NCI-H510A (cell line): ENCODE measurements around the gene CLEC16A.
A peak's percentile ranks its signal among the peaks of the same experiment; 100 is the strongest.

Experiments
- DNase-seq: peaks from one replicate; lab custom pipeline; 2025; lab: John Stamatoyannopoulos, UW

The CLEC16A gene, protein sequence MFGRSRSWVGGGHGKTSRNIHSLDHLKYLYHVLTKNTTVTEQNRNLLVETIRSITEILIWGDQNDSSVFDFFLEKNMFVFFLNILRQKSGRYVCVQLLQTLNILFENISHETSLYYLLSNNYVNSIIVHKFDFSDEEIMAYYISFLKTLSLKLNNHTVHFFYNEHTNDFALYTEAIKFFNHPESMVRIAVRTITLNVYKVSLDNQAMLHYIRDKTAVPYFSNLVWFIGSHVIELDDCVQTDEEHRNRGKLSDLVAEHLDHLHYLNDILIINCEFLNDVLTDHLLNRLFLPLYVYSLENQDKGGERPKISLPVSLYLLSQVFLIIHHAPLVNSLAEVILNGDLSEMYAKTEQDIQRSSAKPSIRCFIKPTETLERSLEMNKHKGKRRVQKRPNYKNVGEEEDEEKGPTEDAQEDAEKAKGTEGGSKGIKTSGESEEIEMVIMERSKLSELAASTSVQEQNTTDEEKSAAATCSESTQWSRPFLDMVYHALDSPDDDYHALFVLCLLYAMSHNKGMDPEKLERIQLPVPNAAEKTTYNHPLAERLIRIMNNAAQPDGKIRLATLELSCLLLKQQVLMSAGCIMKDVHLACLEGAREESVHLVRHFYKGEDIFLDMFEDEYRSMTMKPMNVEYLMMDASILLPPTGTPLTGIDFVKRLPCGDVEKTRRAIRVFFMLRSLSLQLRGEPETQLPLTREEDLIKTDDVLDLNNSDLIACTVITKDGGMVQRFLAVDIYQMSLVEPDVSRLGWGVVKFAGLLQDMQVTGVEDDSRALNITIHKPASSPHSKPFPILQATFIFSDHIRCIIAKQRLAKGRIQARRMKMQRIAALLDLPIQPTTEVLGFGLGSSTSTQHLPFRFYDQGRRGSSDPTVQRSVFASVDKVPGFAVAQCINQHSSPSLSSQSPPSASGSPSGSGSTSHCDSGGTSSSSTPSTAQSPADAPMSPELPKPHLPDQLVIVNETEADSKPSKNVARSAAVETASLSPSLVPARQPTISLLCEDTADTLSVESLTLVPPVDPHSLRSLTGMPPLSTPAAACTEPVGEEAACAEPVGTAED

DNA sequence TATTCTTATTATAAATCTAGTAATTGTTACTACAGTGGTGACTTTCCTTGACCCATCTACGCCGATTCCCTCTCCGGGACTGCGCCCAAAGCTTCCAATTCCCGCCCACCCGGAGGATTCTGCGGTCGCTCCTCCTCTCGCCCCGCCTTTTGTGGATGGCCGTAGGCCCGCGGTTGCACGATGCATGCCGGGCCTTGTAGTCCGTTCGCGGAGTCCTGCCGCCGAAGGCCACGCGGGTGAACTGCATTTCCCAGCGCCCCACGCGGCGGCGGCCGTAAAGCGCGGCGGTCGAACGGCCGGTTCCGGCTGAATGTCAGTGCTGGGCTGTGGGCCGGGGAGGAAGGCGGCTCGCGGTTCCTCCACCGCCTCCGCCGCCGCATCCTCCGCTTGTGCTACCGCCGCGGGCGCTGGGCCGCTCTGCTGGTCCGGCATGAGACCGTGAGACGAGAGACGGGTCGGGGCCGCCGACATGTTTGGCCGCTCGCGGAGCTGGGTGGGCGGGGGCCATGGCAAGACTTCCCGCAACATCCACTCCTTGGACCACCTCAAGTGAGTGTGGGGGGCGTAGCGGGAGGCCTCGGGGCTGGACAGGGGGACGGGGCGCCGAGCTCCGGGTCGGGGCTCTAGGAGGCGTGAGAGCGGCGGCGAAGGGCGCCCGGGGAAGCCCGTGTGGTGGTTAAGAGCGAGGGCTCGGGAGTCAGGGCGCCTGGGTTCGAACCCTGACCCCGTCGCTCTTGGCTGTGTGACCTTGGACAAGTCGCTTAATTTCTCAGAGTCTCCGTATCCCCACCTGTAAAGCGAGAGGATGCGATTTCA, at the start of gene CLEC16A:
Gene CLEC16A (plus strand): TSS at position 316 of the 816 bp plus-strand sequence. CDS start 154 bp downstream, at position 470.
- peak; percentile 87 for DNase-seq

DNA sequence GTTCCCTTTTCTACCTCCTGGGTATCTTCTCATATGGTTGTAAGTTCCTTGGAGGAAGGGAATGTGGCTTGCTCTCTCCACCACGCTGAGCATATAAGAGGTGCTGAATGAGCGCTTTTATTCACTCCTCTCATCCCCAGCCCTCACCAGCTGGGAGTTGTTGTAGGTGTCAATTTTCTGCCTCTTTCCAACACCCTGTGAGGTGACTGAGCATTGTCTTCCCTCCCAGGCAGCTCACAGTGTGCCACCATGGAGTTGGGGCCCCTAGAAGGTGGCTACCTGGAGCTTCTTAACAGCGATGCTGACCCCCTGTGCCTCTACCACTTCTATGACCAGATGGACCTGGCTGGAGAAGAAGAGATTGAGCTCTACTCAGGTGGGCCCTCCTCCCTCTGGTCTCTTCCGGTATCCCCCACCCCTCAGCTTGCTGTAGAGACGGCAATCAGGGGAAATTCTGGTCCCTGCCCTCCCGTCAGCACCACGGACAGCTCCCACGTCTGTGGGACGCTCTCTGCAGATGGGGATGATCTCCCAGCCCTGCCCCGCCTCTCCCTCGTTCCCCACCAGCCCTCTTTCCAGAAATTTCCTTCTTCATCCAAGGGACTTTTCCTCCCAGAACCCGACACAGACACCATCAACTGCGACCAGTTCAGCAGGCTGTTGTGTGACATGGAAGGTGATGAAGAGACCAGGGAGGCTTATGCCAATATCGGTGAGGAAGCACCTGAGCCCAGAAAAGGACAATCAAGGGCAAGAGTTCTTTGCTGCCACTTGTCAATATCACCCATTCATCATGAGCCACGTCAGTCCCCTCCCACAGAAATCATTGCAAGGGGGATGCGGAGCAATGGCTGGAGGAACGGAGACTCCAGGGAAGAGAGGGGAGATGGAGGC, 49.1 kb upstream of the CLEC16A start:
- no peak for DNase-seq

DNA sequence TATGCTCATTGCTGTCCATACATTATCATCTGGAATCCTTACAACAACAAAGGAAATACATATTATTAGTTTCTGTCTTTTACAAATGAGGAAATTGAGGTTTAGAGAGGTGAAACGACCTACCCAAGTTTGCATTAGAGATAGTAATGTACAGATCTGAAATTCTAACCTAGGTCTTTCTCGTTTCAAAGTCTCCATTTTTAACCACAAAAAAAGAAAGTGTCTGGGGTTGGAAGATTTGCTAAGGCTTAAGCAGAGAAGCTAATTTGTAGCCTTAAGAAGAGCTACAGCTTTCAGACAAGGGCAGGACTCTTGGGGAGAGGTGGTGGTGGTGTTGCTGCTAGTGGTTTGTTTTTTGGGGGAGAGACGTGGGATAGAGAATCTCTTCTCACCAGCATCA, 48.2 kb upstream of the CLEC16A start:
- no peak for DNase-seq

DNA sequence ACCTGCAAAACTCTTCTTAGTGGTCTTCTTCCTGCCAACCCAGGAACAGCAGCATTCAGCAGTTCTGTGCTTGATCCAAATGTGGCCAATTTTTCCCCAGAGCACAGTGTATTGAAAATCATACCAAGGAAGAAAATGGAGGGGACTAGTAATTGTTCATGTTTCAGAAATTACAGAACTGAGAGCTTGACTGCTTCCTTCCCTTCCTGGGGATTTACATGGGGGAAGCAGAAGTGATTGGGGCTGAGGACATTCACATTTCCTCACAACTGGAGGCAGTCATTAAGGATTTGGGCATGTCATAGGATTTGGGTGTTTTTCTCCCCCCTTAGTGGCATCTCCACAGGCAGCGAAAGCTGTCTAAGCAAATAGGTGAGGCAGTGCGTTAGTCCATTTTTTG, 47.6 kb upstream of the CLEC16A start:
- DNase-seq, result no peak

DNA sequence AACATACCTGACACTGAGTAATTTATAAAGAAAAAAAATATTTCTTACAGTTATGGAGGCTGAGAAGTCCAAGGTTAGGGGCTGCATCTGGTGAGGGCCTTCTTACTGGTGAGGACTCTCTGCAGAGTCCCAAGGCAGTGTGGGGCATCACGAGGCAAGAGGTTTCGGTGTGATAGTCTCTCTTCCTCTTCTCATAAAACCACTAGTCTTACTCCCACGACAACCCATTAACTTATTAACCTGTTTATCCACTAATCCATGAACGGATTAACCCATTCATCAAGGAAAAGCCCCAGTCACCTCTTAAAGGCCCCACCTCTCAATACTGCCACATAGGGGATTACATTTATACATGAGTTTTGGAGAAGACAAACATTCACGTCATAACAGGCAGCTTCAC, 47.2 kb upstream of the CLEC16A start:
- no peak for DNase-seq

DNA sequence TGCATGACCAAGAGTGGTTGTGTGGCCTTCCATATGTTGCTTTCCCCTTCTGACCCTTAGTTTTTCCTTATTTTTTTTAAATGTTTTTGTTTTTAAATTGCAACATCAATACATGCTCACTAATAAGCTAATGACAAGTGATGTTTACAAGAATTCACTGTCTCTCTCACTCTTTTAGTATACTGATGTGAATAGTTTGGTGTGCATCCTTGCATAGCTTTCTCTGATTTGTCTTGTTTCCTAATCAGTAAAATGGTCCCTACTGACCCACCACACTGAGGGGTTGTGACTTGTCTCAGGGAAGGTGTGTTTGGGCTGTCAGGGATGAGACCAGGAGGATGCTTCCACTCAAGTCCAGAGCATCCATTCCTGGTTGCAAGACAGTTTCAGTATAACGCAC, 41.4 kb upstream of the CLEC16A start:
- no peak for DNase-seq

DNA sequence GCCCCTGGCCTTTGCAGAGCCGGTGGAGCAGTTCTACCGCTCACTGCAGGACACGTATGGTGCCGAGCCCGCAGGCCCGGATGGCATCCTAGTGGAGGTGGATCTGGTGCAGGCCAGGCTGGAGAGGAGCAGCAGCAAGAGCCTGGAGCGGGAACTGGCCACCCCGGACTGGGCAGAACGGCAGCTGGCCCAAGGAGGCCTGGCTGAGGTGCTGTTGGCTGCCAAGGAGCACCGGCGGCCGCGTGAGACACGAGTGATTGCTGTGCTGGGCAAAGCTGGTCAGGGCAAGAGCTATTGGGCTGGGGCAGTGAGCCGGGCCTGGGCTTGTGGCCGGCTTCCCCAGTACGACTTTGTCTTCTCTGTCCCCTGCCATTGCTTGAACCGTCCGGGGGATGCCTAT, 37.9 kb upstream of the CLEC16A start:
- DNase-seq, result no peak

DNA sequence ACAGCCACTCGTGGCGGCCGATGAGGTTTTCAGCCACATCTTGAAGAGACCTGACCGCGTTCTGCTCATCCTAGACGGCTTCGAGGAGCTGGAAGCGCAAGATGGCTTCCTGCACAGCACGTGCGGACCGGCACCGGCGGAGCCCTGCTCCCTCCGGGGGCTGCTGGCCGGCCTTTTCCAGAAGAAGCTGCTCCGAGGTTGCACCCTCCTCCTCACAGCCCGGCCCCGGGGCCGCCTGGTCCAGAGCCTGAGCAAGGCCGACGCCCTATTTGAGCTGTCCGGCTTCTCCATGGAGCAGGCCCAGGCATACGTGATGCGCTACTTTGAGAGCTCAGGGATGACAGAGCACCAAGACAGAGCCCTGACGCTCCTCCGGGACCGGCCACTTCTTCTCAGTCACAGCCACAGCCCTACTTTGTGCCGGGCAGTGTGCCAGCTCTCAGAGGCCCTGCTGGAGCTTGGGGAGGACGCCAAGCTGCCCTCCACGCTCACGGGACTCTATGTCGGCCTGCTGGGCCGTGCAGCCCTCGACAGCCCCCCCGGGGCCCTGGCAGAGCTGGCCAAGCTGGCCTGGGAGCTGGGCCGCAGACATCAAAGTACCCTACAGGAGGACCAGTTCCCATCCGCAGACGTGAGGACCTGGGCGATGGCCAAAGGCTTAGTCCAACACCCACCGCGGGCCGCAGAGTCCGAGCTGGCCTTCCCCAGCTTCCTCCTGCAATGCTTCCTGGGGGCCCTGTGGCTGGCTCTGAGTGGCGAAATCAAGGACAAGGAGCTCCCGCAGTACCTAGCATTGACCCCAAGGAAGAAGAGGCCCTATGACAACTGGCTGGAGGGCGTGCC, 37.2 kb upstream of the CLEC16A start:
- DNase-seq, result no peak

DNA sequence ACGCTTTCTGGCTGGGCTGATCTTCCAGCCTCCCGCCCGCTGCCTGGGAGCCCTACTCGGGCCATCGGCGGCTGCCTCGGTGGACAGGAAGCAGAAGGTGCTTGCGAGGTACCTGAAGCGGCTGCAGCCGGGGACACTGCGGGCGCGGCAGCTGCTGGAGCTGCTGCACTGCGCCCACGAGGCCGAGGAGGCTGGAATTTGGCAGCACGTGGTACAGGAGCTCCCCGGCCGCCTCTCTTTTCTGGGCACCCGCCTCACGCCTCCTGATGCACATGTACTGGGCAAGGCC, 36.7 kb upstream of the CLEC16A start:
- no peak for DNase-seq

DNA sequence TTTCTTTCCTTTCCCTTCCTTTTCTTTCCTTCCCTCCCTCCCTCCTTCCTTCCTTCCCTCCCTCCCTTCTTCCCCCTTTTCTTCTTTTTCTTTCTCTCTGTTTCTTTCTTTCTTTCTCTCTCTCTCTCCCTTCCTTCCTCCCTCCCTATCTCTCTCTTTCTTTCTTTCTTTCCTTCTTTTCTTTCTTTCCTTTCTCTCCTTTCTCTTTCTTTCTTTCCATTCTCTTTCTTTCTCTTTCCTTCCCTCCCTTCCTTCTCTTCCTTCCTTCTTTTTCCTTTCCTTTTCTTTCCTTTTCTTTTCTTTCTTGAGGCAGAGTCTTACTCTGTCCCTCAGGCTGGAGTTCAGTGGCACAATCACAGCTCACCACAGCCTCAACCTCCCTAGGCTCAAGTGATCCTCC, 33.1 kb upstream of the CLEC16A start:
- no peak for DNase-seq

DNA sequence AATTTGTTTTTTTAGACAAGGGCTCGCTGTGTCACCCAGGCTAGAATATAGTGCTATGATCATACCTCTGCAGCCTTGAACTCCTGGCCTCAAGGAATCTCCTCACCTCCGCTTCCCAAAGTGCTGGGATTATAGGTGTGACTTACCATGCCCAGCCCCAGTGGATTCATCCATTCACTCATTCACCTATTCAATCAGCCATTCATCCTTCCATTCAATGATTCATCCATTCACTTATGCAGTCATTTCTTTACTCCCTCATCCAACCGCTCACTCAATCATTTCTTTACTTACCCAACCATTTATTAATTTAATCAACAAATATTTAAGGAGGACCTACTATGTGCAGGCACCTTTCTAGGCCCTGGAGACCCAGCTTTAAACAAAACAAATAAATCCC, 27.8 kb upstream of the CLEC16A start:
- no peak for DNase-seq

DNA sequence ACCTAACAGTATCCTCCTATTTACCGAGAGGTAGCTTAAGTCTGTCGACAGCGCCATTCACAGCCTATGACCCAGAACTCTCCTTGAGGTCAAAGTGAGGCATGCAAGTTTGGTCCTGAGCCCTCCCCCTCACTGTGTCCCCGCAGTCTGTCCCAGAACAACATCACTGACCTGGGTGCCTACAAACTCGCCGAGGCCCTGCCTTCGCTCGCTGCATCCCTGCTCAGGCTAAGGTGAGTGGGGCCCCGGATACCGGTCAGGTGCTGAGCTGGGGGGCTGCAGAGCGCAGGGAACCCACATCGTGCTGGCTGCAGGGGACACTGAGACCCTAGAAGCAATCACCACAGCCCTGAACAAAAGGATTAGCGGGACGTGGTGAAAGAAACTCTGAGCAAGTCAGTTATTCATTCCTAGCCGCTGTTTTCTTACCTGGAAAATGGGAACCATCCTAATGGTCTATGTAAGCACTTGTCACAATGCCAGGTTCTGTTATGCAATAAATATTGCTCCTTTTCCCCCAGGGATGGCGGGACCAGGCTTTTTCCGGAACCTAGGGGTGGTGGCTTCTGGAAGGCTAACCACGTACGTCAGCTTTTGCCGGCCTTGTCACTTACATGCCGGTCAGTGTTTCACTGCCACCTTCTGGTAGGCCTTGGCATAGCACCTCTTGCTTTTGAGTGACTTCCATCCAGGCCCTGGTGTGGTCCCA, 25.9 kb upstream of the CLEC16A start:
- DNase-seq, result peak; percentile 36

DNA sequence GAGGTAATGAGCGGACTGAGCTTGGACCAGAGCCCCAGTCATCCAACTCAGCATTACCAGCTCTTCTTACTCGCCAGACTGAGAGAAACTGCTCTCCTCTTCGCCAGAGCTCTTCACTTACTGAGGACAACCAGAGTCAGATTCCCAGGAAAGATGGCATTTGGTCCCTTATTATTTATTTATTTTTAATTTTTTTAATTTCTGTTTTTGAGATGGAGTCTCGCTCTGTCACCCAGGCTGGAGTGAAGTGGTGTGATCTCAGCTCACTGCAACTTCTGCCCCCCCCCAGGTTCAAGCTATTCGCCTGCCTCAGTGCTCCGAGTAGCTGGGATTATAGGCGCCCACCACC, 25.4 kb upstream of the CLEC16A start:
- DNase-seq, result no peak

DNA sequence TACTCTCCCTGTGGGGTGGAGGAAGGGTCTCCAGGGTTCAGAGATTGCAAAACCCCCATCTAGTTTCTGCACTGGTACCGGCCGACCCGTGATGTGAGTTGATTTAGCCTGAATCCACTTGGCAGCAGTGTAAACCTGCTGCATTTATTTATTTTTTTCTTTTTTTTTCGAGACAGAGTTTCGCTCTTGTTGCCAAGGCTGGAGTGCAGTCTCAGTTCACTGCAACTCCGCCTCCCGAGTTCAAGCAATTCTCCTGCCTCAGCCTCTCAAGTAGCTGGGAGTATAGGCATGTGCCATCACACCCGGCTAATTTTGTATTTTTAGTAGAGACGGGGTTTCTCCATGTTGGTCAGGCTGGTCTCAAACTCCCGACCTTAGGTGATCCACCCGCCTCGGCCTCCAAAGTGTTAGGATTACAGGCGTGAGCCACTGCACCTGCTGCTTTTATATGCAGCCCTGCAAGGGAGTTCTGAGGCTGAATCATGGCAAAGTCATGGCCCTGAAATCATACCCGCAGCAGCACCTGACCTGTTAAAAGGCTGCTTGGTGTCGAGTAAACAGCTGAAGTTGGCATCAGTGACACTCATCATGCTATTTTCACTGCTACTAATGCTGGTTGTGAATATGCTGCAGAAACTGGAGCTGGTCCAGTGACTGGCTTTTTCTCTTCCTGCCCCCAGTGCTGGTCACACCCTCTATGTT, 23.5 kb upstream of the CLEC16A start:
- DNase-seq, result no peak

DNA sequence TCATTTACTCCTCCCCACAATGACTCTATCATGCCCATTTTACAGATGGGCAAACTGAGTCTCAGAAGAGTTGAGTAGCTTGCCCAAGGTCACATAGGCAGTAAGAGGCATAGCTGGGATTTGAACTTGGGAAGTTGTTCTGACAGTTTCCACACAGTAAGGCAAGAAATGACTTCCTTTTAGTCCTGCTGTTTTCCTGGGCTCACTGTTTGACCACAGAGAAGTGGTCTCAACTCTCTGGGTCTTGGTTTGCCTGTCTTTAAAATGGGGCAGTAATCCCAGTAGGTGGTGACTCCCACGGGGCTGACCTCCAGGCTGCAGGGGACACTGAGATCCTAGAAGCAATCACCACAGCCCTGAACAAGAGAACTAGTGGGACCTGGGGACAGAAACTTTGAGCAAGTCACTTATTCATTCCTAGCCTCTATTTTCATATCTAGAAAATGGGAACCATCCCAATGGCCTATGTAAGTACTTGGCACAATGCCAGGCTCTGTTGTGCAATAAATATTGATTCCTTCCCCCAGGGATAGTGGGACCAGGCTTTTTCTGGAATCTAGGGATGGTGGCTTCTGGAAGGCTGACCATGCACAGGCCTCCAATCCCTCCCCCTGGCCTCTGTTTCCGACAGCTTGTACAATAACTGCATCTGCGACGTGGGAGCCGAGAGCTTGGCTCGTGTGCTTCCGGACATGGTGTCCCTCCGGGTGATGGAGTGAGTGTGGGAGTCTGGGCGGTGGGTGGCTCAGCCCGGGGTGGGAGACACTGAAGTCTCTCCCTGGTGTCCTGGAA, 22.6 kb upstream of the CLEC16A start:
- no peak for DNase-seq

DNA sequence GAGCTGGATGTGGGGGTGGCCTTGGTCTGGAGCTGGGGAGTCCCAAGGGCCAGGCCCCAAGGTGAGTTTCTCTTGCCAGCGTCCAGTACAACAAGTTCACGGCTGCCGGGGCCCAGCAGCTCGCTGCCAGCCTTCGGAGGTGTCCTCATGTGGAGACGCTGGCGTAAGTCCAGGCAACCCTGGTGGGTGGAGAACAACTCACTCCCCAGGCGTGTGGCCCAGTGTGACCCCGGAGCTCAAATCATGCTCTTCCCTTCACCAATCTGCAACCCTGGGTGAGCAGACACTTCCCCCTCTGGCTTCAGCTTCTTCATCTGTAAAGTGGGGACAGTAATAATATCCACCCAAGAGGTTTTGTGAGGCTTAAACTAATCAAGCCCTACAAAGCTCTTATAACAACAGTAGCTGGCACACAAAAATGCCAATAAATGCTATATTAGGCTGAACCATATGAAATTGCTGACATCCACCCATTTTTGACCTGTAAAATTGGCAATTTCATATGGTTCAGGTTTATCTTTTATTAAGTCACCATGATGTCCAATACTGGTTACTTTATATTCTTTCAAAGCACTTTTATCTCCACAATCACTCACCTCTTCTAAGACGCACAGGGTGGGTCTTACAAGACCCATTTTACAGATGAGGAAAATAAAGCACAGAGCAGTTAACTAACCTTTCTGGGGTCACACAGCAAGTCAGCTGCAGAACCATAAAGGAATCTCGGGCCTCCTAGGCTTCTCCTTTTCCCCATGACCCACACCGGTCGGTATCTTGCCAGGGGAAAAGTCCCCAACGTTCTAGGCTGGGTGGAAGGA, 21.8 kb upstream of the CLEC16A start:
- no peak for DNase-seq

DNA sequence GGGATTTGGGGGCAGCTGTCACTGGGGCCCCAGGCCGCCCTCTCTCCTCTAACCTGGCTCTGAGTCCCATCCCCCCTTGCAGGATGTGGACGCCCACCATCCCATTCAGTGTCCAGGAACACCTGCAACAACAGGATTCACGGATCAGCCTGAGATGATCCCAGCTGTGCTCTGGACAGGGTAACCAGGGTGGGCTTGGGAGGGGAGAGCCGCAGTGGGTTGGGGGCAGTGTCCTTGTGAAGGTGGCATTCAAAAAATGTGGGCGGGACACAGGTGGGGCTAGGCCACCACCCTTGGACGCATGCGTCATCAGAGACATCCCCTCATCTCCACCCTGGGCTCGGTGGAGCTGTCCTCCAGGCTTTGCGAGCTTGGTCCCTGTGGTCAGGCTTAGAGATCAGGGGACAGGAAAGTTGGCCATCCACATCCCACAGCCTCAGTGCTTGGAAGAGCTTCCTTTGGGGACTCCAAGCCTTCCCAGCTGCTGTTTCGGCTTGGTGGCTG, 21.2 kb upstream of the CLEC16A start:
- DNase-seq, result no peak
